Dendritic cell treated with granulocyte-macrophage colony-stimulating factor and Interleukin-4, amounts not matched to agents 40 ng/mL and 50 ng/mL, for 4 days (primary cell): ENCODE measurements around the gene KDM4B.

ENCODE experiments used
- H3K27ac Mint-ChIP-seq: one replicate; pipeline ENCODE4 v1.8.0; 2022; ENCODE audit warnings: mild to moderate bottlenecking, mixed read lengths
- H3K27me3 Mint-ChIP-seq: one replicate; pipeline ENCODE4 v1.8.0; 2022; ENCODE audit warnings: mild to moderate bottlenecking, mixed read lengths
- H3K36me3 Mint-ChIP-seq: one replicate; pipeline ENCODE4 v1.8.0; 2022; ENCODE audit warnings: low read depth, mixed read lengths
- H3K4me1 Mint-ChIP-seq: one replicate; pipeline ENCODE4 v1.8.0; 2022; ENCODE audit warnings: low read depth, mixed read lengths
- H3K4me3 Mint-ChIP-seq: one replicate; pipeline ENCODE4 v1.8.0; 2022; ENCODE audit warnings: mild to moderate bottlenecking, moderate library complexity, mixed read lengths
- H3K9me3 Mint-ChIP-seq: one replicate; pipeline ENCODE4 v1.8.0; 2022; ENCODE audit warnings: mixed read lengths
- intact Hi-C: fragments of 100-400 bp; cut with micrococcal nuclease; formaldehyde crosslinking; loops from one replicate; pipeline ENCODE4 v1.15.0; 2022

KDM4B gene

GRCh38 chr19:5079071-5079774 lies 110.3 kb downstream of the KDM4B start:
- no peak overlapping the region for H3K27ac Mint-ChIP-seq
- peaks cover 94% of the 10 kb centered on the region for H3K36me3 Mint-ChIP-seq
- intact Hi-C loops: no loop called here
- no peaks in the 10 kb centered on the region for H3K9me3 Mint-ChIP-seq
- H3K27me3 Mint-ChIP-seq: no peaks in the 10 kb centered on the region
- H3K4me1 Mint-ChIP-seq: peaks cover 27% of the 10 kb centered on the region
- no peak overlapping the region for H3K4me3 Mint-ChIP-seq

- H3K9me3 Mint-ChIP-seq: no peaks in the 10 kb centered on the region
- intact Hi-C loops: no loop called here
- no peak overlapping the region for H3K4me3 Mint-ChIP-seq
- no peaks in the 10 kb centered on the region for H3K27me3 Mint-ChIP-seq
- peaks cover 92% of the 10 kb centered on the region for H3K36me3 Mint-ChIP-seq
- no peak overlapping the region for H3K27ac Mint-ChIP-seq
- H3K4me1 Mint-ChIP-seq: peaks cover 18% of the 10 kb centered on the region
Observed at GRCh38 chr19:5080030-5080654, 111.2 kb downstream of the KDM4B start.

GRCh38 chr19:5080809-5081208 lies 111.9 kb downstream of the KDM4B start:
- Mint-ChIP-seq H3K4me1 (peaks cover 17% of the 10 kb centered on the region), H3K4me3 (no peak overlapping the region), H3K27me3 (no peaks in the 10 kb centered on the region), H3K9me3 (no peaks in the 10 kb centered on the region), H3K36me3 (peaks cover 92% of the 10 kb centered on the region), H3K27ac (no peak overlapping the region)
- intact Hi-C loops: no loop called here

- intact Hi-C loops: no loop called here
- H3K27me3 Mint-ChIP-seq: no peaks in the 10 kb centered on the region
- H3K4me1 Mint-ChIP-seq: peaks cover 15% of the 10 kb centered on the region
- H3K9me3 Mint-ChIP-seq: no peaks in the 10 kb centered on the region
- H3K36me3 Mint-ChIP-seq: peaks cover 95% of the 10 kb centered on the region
- H3K27ac Mint-ChIP-seq: no peak overlapping the region
- H3K4me3 Mint-ChIP-seq: no peak overlapping the region
Observed at GRCh38 chr19:5081443-5082161, 112.7 kb downstream of the KDM4B start.

GRCh38 chr19:5083547-5083965 lies 114.6 kb downstream of the KDM4B start:
- no peak overlapping the region for H3K27ac Mint-ChIP-seq
- H3K4me3 Mint-ChIP-seq: no peak overlapping the region
- intact Hi-C loops: no loop called here
- peaks cover 95% of the 10 kb centered on the region for H3K36me3 Mint-ChIP-seq
- peaks cover 5% of the 10 kb centered on the region for H3K4me1 Mint-ChIP-seq
- no peaks in the 10 kb centered on the region for H3K27me3 Mint-ChIP-seq
- no peaks in the 10 kb centered on the region for H3K9me3 Mint-ChIP-seq

- peaks cover 92% of the 10 kb centered on the region for H3K36me3 Mint-ChIP-seq
- no peak overlapping the region for H3K27ac Mint-ChIP-seq
- intact Hi-C loops: no loop called here
- H3K9me3 Mint-ChIP-seq: no peaks in the 10 kb centered on the region
- peaks cover 5% of the 10 kb centered on the region for H3K4me1 Mint-ChIP-seq
- no peaks in the 10 kb centered on the region for H3K27me3 Mint-ChIP-seq
- H3K4me3 Mint-ChIP-seq: no peak overlapping the region
Observed at GRCh38 chr19:5085566-5085965, 116.7 kb downstream of the KDM4B start.

- no peak overlapping the region for H3K4me3 Mint-ChIP-seq
- H3K4me1 Mint-ChIP-seq: peaks cover 5% of the 10 kb centered on the region
- intact Hi-C loops: no loop called here
- no peaks in the 10 kb centered on the region for H3K9me3 Mint-ChIP-seq
- no peaks in the 10 kb centered on the region for H3K27me3 Mint-ChIP-seq
- no peak overlapping the region for H3K27ac Mint-ChIP-seq
- peaks cover 92% of the 10 kb centered on the region for H3K36me3 Mint-ChIP-seq
Observed at GRCh38 chr19:5086230-5086629, 117.3 kb downstream of the KDM4B start.

- peaks cover 92% of the 10 kb centered on the region for H3K36me3 Mint-ChIP-seq
- no peak overlapping the region for H3K4me3 Mint-ChIP-seq
- no peak overlapping the region for H3K27ac Mint-ChIP-seq
Observed at GRCh38 chr19:5086725-5087439, 118.0 kb downstream of the KDM4B start.

GRCh38 chr19:5089283-5089682 lies 120.4 kb downstream of the KDM4B start:
- Mint-ChIP-seq H3K27ac (no peak overlapping the region), H3K4me1 (no peaks in the 10 kb centered on the region)

More at GRCh38 chr19:5086725-5087439, 118.0 kb downstream of the KDM4B start:
- Mint-ChIP-seq H3K27me3 (no peaks in the 10 kb centered on the region), H3K4me1 (peaks cover 5% of the 10 kb centered on the region), H3K9me3 (no peaks in the 10 kb centered on the region)
- intact Hi-C loops: no loop called here

GRCh38 chr19:5090465-5091017 lies 121.6 kb downstream of the KDM4B start:
- no peaks in the 10 kb centered on the region for H3K4me1 Mint-ChIP-seq
- peaks cover 96% of the 10 kb centered on the region for H3K36me3 Mint-ChIP-seq
- no peak overlapping the region for H3K27ac Mint-ChIP-seq
- no peak overlapping the region for H3K4me3 Mint-ChIP-seq
- H3K9me3 Mint-ChIP-seq: peaks cover 3% of the 10 kb centered on the region
- no peaks in the 10 kb centered on the region for H3K27me3 Mint-ChIP-seq
- intact Hi-C loops: no loop called here

More at GRCh38 chr19:5089283-5089682, 120.4 kb downstream of the KDM4B start:
- Mint-ChIP-seq H3K4me3 (no peak overlapping the region), H3K36me3 (peaks cover 93% of the 10 kb centered on the region), H3K9me3 (no peaks in the 10 kb centered on the region), H3K27me3 (no peaks in the 10 kb centered on the region)
- intact Hi-C loops: no loop called here

GRCh38 chr19:5091018-5091683 lies 122.2 kb downstream of the KDM4B start:
- Mint-ChIP-seq H3K9me3 (peaks cover 9% of the 10 kb centered on the region), H3K27ac (no peak overlapping the region), H3K4me1 (no peaks in the 10 kb centered on the region), H3K36me3 (peaks cover 96% of the 10 kb centered on the region), H3K4me3 (no peak overlapping the region), H3K27me3 (no peaks in the 10 kb centered on the region)
- intact Hi-C loops: no loop called here

- intact Hi-C loops: no loop called here
- Mint-ChIP-seq H3K36me3 (peaks cover 95% of the 10 kb centered on the region), H3K4me3 (no peak overlapping the region), H3K27ac (no peak overlapping the region), H3K27me3 (no peaks in the 10 kb centered on the region), H3K4me1 (no peaks in the 10 kb centered on the region), H3K9me3 (peaks cover 13% of the 10 kb centered on the region)
Observed at GRCh38 chr19:5091684-5092480, 123.0 kb downstream of the KDM4B start.

- intact Hi-C loops: no loop called here
- Mint-ChIP-seq H3K27me3 (no peaks in the 10 kb centered on the region), H3K9me3 (peaks cover 19% of the 10 kb centered on the region), H3K27ac (no peak overlapping the region), H3K36me3 (peaks cover 95% of the 10 kb centered on the region), H3K4me1 (no peaks in the 10 kb centered on the region), H3K4me3 (no peak overlapping the region)
Observed at GRCh38 chr19:5092481-5092843, 123.5 kb downstream of the KDM4B start.
